Fibroblast of lung (primary cell): Measurements from ENCODE around the gene ASH1L.

Experiments
- CTCF ChIP-seq, 2 donors: IDR thresholded peaks in 1 of 2; conservative IDR thresholded peaks in 1 of 2; 1 replicate in 1 of 2; 2 replicates in 1 of 2; pipeline ENCODE4 v1.5.1; 2011 to 2012; ENCODE audit warnings: low read length in 2 of 2, control low read depth in 1 of 2, inconsistent platforms in 1 of 2, low read depth in 1 of 2, mild to moderate bottlenecking in 1 of 2
- EZH2 ChIP-seq: IDR thresholded peaks from 2 replicates; pipeline ENCODE4 v1.5.1; 2012; ENCODE audit warnings: low read length, control low read depth, mild to moderate bottlenecking; ENCODE audit errors: missing control alignments

- no peak for TF ChIP-seq CTCF (conservative IDR thresholded peaks at IDR 0.05 in 1 of 2, IDR thresholded peaks at IDR 0.05 in 1 of 2; ENCODE audit: low read depth in 1 of 2, low read length in 2 of 2)
- no peak for TF ChIP-seq EZH2
These were observed 238.4 kb downstream of the ASH1L start for GRCh38 chr1:155324037-155324716.
